ENCODE data around the gene EHF.
A peak's percentile ranks its signal among the peaks of the same experiment; 100 is the strongest.

GRCh38 chr11:34641456-34641855, 20.6 kb downstream of the EHF start:
- TF ChIP-seq, protein P1, sequence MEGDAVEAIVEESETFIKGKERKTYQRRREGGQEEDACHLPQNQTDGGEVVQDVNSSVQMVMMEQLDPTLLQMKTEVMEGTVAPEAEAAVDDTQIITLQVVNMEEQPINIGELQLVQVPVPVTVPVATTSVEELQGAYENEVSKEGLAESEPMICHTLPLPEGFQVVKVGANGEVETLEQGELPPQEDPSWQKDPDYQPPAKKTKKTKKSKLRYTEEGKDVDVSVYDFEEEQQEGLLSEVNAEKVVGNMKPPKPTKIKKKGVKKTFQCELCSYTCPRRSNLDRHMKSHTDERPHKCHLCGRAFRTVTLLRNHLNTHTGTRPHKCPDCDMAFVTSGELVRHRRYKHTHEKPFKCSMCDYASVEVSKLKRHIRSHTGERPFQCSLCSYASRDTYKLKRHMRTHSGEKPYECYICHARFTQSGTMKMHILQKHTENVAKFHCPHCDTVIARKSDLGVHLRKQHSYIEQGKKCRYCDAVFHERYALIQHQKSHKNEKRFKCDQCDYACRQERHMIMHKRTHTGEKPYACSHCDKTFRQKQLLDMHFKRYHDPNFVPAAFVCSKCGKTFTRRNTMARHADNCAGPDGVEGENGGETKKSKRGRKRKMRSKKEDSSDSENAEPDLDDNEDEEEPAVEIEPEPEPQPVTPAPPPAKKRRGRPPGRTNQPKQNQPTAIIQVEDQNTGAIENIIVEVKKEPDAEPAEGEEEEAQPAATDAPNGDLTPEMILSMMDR (IDR thresholded peaks at IDR 0.05), result no peak
- TF ChIP-seq POLR2AphosphoS5 (IDR thresholded peaks at IDR 0.05), result peak; percentile 61
- TF ChIP-seq POLR2A (IDR thresholded peaks at IDR 0.05), result no peak

Data from prostate gland (tissue), 2 donors.